A549 (cell line): Measurements from ENCODE around the gene TRIM65. TPM values are rescaled to one million over a fixed set of nuclear protein-coding genes. Genes with fewer than 3 reads are reported as not detected.

ENCODE experiments used
- ATAC-seq, 2 experiments: fragments of 200-7000 bp in 1 of 2; fragments of >200 bp in 1 of 2; cut with Nextera tagmentation in 1 of 2; cut with Tn5 transposase in 1 of 2; 3 replicates each; pipeline versions ENCODE4 v1.8.0 to v1.9.1; 2018 to 2020; ENCODE audit warnings: mild to moderate bottlenecking in 1 of 2, moderate library complexity in 1 of 2
- CTCF ChIA-PET: fragments of 300-600 bp; sonication (Branson Sonifier 250); formaldehyde crosslinking; extraction: SDS; loops from one replicate; lab custom pipeline; 2021; ENCODE audit warnings: antibody characterized with exemption, inconsistent platforms; lab: Yijun Ruan, JAX
- POLR2A ChIA-PET: fragments of 350-600 bp; formaldehyde crosslinking; extraction: SDS; loops from one replicate; lab custom pipeline; 2021; ENCODE audit warnings: antibody characterized with exemption, inconsistent platforms; lab: Yijun Ruan, JAX
- DNase-seq, 2 experiments: peaks; one replicate each; pipeline versions ENCODE4 v3.0.0 to v3.0.0-alpha.2; 2011 to 2016; ENCODE audit warnings: low read depth in 1 of 2, low spot score in 1 of 2
- FAIRE-seq: peaks from 2 replicates; lab custom pipeline; 2011; peaks lifted over from hg19 to GRCh38; lab: Jason Lieb, UNC
- H3K27ac ChIP-seq, 2 experiments: fragments of >200 bp; sonication (Bioruptor Twin); formaldehyde crosslinking; 3 replicates each; pipeline ENCODE4 v1.5.1; 2016 to 2017
- H3K4me1 ChIP-seq: fragments of >200 bp; sonication (Bioruptor Twin); formaldehyde crosslinking; 3 replicates; pipeline ENCODE4 v1.6.1; 2016
- H3K4me2 ChIP-seq: fragments of >200 bp; sonication (Bioruptor Twin); formaldehyde crosslinking; 3 replicates; pipeline ENCODE4 v1.6.1; 2016
- H3K4me3 ChIP-seq: fragments of >200 bp; sonication (Bioruptor Twin); formaldehyde crosslinking; 3 replicates; pipeline ENCODE4 v1.5.1; 2016
- H3K9me3 ChIP-seq: fragments of >200 bp; sonication (Bioruptor Twin); formaldehyde crosslinking; 3 replicates; pipeline ENCODE4 v1.6.1; 2016
- CHD2 ChIP-seq: fragments of 150-350 bp; IDR thresholded peaks from 2 replicates; pipeline ENCODE4 v1.6.1; 2014; ENCODE audit warnings: low read length; ENCODE audit not compliant: partially characterized antibody
- EHF ChIP-seq: fragments of 250-450 bp; sonication (Bioruptor Pico); IDR thresholded peaks from 2 replicates; pipeline ENCODE4 v1.5.0; 2020; ENCODE audit warnings: mild to moderate bottlenecking
- FOSB ChIP-seq: fragments of 250-450 bp; sonication (Bioruptor Pico); IDR thresholded peaks from 2 replicates; pipeline ENCODE4 v1.5.0; 2020; ENCODE audit warnings: mild to moderate bottlenecking, moderate library complexity
- FOXS1 ChIP-seq: fragments of 250-450 bp; sonication (Bioruptor Pico); IDR thresholded peaks from 2 replicates; pipeline ENCODE4 v1.5.0; 2020; ENCODE audit warnings: mild to moderate bottlenecking, moderate library complexity
- HDAC2 ChIP-seq: fragments of 200-600 bp; sonication (generic); IDR thresholded peaks from 2 replicates; pipeline ENCODE4 v1.6.1; 2016
- HEYL ChIP-seq: fragments of 250-450 bp; sonication (Bioruptor Pico); IDR thresholded peaks from 2 replicates; pipeline ENCODE4 v1.8.0; 2021; ENCODE audit warnings: mild to moderate bottlenecking, moderate library complexity
- HOXA7 ChIP-seq: fragments of 250-450 bp; sonication (Bioruptor Pico); IDR thresholded peaks from 2 replicates; pipeline ENCODE4 v1.5.0; 2020; ENCODE audit warnings: mild to moderate bottlenecking, moderate library complexity
- HOXB13 ChIP-seq: fragments of 250-450 bp; sonication (Bioruptor Pico); IDR thresholded peaks from 2 replicates; pipeline ENCODE4 v1.5.0; 2020; ENCODE audit warnings: low read depth, mild to moderate bottlenecking, moderate library complexity
- JUNB ChIP-seq: fragments of >200 bp; sonication (Bioruptor Twin); formaldehyde crosslinking; IDR thresholded peaks from 2 replicates; pipeline ENCODE4 v1.6.1; 2016
- MAFK ChIP-seq: fragments of 450-650 bp; IDR thresholded peaks from 2 replicates; pipeline ENCODE4 v1.6.1; 2014; ENCODE audit not compliant: partially characterized antibody
- MYC ChIP-seq: IDR thresholded peaks from 2 replicates; pipeline ENCODE4 v1.6.1; 2012; ENCODE audit warnings: mild to moderate bottlenecking, inconsistent platforms, low read length, improper control_type of control experiment, borderline replicate concordance
- NR3C1 ChIP-seq: fragments of >200 bp; sonication (Bioruptor Twin); formaldehyde crosslinking; IDR thresholded peaks from 3 replicates; pipeline ENCODE4 v1.6.1; 2017
- PHF8 ChIP-seq: fragments of 200-600 bp; sonication (generic); IDR thresholded peaks from 2 replicates; pipeline ENCODE4 v1.6.1; 2016; ENCODE audit warnings: low read depth, mild to moderate bottlenecking, antibody characterized with exemption, moderate library complexity, borderline replicate concordance
- POLR2A ChIP-seq: IDR thresholded peaks from 2 replicates; pipeline ENCODE4 v1.6.1; 2012; ENCODE audit warnings: mild to moderate bottlenecking, low read length
- POLR2AphosphoS2 ChIP-seq: conservative IDR thresholded peaks from 2 replicates; pipeline ENCODE4 v1.6.1; 2012; ENCODE audit warnings: low read length, improper control_type of control experiment, inconsistent platforms
- RAD21 ChIP-seq, 2 experiments: fragments of >200 bp in 1 of 2; sonication (Bioruptor Twin) in 1 of 2; formaldehyde crosslinking in 1 of 2; IDR thresholded peaks in 1 of 2; conservative IDR thresholded peaks in 1 of 2; 2 replicates in 1 of 2; 3 replicates in 1 of 2; pipeline ENCODE4 v1.6.1; 2012 to 2018; ENCODE audit warnings: inconsistent platforms in 1 of 2
- SMC3 ChIP-seq: fragments of >200 bp; sonication (Bioruptor Twin); formaldehyde crosslinking; IDR thresholded peaks from 3 replicates; pipeline ENCODE4 v1.6.1; 2018; ENCODE audit warnings: inconsistent platforms
- SREBF2 ChIP-seq: fragments of 450-650 bp; IDR thresholded peaks from 2 replicates; pipeline ENCODE4 v1.6.1; 2014; ENCODE audit warnings: mild to moderate bottlenecking, moderate library complexity
- TP53 ChIP-seq: fragments of 250-450 bp; sonication (Bioruptor Pico); IDR thresholded peaks from 2 replicates; pipeline ENCODE4 v1.5.0; 2021; ENCODE audit warnings: mild to moderate bottlenecking, moderate library complexity
- ZSCAN20 ChIP-seq: fragments of 250-450 bp; sonication (Bioruptor Pico); IDR thresholded peaks from 2 replicates; pipeline ENCODE4 v1.8.0; 2022; ENCODE audit warnings: mild to moderate bottlenecking, moderate library complexity
- WGBS: methylation state at CpG from one replicate; pipeline ENCODE4 v1.1.6; 2017; ENCODE audit errors: missing lambda C conversion rate; 5-methylcytosine and 5-hydroxymethylcytosine counted together
- polyA plus RNA-seq, 4 experiments: library from polyadenylated mRNA; depleted of rRNA in 3 of 4; stranded (reverse); fragments of >200 nt; fragmentation: RNase III in 1 of 4; extraction: RNeasy Plus Mini Kit Qiagen cat#74134 plus additional on column Dnase treatment in 1 of 4; gene quantifications; 2 replicates in 3 of 4; 3 replicates in 1 of 4; pipeline ENCODE4 v1.2.3, GENCODE V29; 2011 to 2017
- TF ChIP-seq, protein P1 (sequence below): IDR thresholded peaks from 2 replicates; pipeline ENCODE4 v1.6.1; 2012; ENCODE audit warnings: low read depth, borderline replicate concordance
- TF ChIP-seq, protein P2 (sequence below): fragments of >200 bp; sonication (Bioruptor Twin); formaldehyde crosslinking; IDR thresholded peaks from 3 replicates; pipeline ENCODE4 v1.6.1; 2016
- TF ChIP-seq, protein P3 (sequence below): fragments of >200 bp; sonication (Bioruptor Twin); formaldehyde crosslinking; IDR thresholded peaks from 3 replicates; pipeline ENCODE4 v1.5.1; 2016
- TF ChIP-seq, protein P4 (sequence below): fragments of >200 bp; sonication (Bioruptor Twin); formaldehyde crosslinking; IDR thresholded peaks from 2 replicates; pipeline ENCODE4 v1.6.1; 2016
- TF ChIP-seq, protein P5 (sequence below): fragments of 450-650 bp; IDR thresholded peaks from 2 replicates; pipeline ENCODE4 v1.6.1; 2014; ENCODE audit warnings: antibody characterized with exemption

The TRIM65 gene
- polyA plus RNA-seq, 2 of the 4 experiments (the other 2 are of a cell fraction) = 13.5 to 30.2 TPM

DNA sequence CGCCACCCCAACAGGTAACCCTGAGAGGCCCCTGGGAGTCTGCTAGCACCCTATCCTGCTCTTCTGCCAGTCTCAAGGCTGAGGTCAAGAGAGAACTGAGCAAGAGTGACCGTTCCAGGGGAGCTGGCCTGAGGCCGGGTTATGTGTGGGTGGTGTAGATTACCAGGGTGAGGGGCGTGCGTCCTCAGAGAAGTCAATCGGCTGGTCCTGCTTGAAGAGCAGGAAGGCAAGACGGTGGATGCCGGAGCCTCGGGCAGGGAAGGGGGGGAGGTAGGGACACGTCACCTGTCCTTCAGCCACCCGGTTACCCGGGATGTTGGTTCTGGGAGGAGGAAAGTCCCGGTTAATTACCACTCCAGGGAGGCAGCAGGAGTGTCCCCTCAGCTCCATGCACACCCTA lies 2.6 kb upstream of the TRIM65 start:
- Histone ChIP-seq H3K9me3 (no peaks in the 10 kb centered on the region), H3K4me3 (no peak overlapping the region), H3K4me2 (no peak overlapping the region), H3K27ac (no peak overlapping the region), H3K4me1 (peaks cover 29% of the 10 kb centered on the region)
- no peak for TF ChIP-seq HOXB13 (CRISPR knock-in tag)
- no peak for TF ChIP-seq MYC
- no peak for TF ChIP-seq JUNB
- TF ChIP-seq POLR2A = no peak
- TF ChIP-seq TP53 (CRISPR knock-in tag) = no peak
- TF ChIP-seq FOXS1 (CRISPR knock-in tag) = no peak
- TF ChIP-seq SMC3 = no peak
- no peak for TF ChIP-seq HOXA7 (CRISPR knock-in tag)
- no peak for TF ChIP-seq EHF (CRISPR knock-in tag)
- no peak for TF ChIP-seq SREBF2
- TF ChIP-seq, protein P1, sequence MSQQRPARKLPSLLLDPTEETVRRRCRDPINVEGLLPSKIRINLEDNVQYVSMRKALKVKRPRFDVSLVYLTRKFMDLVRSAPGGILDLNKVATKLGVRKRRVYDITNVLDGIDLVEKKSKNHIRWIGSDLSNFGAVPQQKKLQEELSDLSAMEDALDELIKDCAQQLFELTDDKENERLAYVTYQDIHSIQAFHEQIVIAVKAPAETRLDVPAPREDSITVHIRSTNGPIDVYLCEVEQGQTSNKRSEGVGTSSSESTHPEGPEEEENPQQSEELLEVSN = no peak
- TF ChIP-seq, protein P2, sequence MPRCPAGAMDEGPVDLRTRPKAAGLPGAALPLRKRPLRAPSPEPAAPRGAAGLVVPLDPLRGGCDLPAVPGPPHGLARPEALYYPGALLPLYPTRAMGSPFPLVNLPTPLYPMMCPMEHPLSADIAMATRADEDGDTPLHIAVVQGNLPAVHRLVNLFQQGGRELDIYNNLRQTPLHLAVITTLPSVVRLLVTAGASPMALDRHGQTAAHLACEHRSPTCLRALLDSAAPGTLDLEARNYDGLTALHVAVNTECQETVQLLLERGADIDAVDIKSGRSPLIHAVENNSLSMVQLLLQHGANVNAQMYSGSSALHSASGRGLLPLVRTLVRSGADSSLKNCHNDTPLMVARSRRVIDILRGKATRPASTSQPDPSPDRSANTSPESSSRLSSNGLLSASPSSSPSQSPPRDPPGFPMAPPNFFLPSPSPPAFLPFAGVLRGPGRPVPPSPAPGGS = no peak
- TF ChIP-seq, protein P3, sequence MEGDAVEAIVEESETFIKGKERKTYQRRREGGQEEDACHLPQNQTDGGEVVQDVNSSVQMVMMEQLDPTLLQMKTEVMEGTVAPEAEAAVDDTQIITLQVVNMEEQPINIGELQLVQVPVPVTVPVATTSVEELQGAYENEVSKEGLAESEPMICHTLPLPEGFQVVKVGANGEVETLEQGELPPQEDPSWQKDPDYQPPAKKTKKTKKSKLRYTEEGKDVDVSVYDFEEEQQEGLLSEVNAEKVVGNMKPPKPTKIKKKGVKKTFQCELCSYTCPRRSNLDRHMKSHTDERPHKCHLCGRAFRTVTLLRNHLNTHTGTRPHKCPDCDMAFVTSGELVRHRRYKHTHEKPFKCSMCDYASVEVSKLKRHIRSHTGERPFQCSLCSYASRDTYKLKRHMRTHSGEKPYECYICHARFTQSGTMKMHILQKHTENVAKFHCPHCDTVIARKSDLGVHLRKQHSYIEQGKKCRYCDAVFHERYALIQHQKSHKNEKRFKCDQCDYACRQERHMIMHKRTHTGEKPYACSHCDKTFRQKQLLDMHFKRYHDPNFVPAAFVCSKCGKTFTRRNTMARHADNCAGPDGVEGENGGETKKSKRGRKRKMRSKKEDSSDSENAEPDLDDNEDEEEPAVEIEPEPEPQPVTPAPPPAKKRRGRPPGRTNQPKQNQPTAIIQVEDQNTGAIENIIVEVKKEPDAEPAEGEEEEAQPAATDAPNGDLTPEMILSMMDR = no peak
- no peak for TF ChIP-seq POLR2AphosphoS2
- no peak for TF ChIP-seq HDAC2
- TF ChIP-seq MAFK = no peak
- TF ChIP-seq RAD21 (conservative IDR thresholded peaks at IDR 0.05 in 1 of 2, IDR thresholded peaks at IDR 0.05 in 1 of 2) = no peak
- no peak for FAIRE-seq
- POLR2A ChIA-PET = interaction anchor here (0.9 kb wide), 1 partner anchor 119 kb away, joined by 3 read pairs; no protein-coding TSS in a partner anchor
- CTCF ChIA-PET = interaction anchor here (0.9 to 22.8 kb wide), 10 partner anchors 22 to 380 kb away, joined by 3 to 513 read pairs (median 4); partner anchors contain the start of genes CDK3, TRIM47 and WBP2
- DNase-seq = no peak
- ATAC-seq = no peak
- WGBS = 92% methylated on average over 13 of the region's 13 CpGs

DNA sequence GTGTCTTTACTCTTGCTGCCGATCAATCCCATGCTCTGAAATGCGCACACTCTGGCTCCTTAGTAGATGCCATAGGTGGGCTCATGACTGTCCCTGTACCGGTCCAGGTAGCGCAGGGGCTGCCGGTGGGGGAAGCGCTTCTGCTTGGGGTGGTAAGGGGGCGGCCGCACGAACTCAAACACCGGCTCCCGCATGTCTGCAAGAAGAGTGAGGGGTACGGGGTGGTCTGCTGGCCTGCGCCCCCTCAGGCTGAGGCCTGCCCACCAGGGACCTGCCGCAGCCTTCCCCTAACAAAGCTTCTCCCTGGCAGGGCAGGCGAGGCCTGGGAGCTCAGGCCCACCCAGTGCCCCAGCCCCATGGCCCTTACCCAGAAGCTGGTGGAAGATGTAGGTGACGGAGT lies 2.0 kb upstream of the TRIM65 start:
- Histone ChIP-seq H3K9me3 (no peaks in the 10 kb centered on the region), H3K4me1 (peaks cover 28% of the 10 kb centered on the region), H3K4me2 (no peak overlapping the region), H3K27ac (no peak overlapping the region), H3K4me3 (no peak overlapping the region)
- TF ChIP-seq CHD2 (no peak), SREBF2 (no peak)
- no peak for DNase-seq
- ATAC-seq = no peak
- ChIA-PET POLR2A (interaction anchor here (0.6 to 0.9 kb wide), 2 partner anchors 14 to 119 kb away, joined by 3 to 10 read pairs; no protein-coding TSS in a partner anchor), CTCF (interaction anchor here (0.7 to 22.8 kb wide), 10 partner anchors 11 to 381 kb away, joined by 3 to 513 read pairs (median 4); partner anchors contain the start of genes TRIM47 and WBP2)
- 97% methylated on average over 15 of the region's 16 CpGs for WGBS
- FAIRE-seq = no peak

DNA sequence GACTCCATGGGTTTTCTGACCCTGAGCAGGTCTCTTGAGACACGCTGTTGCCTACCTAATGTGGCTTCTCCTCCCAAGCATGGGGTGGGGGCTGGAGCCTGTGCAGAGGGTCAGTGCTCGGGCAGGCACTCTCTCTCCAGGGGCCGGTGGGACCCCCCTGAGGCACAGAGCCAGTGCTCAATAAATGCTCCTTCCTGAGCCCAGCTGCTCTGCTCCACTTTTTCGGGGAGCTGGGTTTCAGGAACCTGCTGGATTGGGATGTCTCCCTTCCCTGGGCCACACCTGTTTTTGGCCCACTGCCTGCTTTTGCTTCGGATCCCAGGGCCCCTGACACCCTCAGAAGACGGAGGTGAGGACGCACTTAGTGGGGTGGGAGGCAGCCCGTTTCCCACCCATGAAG lies 1.3 kb upstream of the TRIM65 start:
- Histone ChIP-seq H3K9me3 (no peaks in the 10 kb centered on the region), H3K4me1 (peaks cover 21% of the 10 kb centered on the region), H3K4me3 (no peak overlapping the region), H3K27ac (no peak overlapping the region), H3K4me2 (no peak overlapping the region)
- 94% methylated on average over 8 of the region's 8 CpGs for WGBS
- no peak for FAIRE-seq
- CTCF ChIA-PET = interaction anchor here (0.7 to 22.8 kb wide), 13 partner anchors 11 to 383 kb away, joined by 3 to 513 read pairs (median 5); partner anchors contain the start of genes TRIM47, UNK and WBP2
- no peak for DNase-seq
- no peak for ATAC-seq
- no peak for TF ChIP-seq FOXS1 (CRISPR knock-in tag)
- TF ChIP-seq POLR2AphosphoS2 = no peak
- no peak for TF ChIP-seq HEYL (CRISPR knock-in tag)
- TF ChIP-seq NR3C1 = no peak
- TF ChIP-seq FOSB (CRISPR knock-in tag) = no peak
- no peak for TF ChIP-seq ZSCAN20 (CRISPR knock-in tag)
- no peak for TF ChIP-seq PHF8
- no peak for TF ChIP-seq HOXB13 (CRISPR knock-in tag)
- TF ChIP-seq, protein P4, sequence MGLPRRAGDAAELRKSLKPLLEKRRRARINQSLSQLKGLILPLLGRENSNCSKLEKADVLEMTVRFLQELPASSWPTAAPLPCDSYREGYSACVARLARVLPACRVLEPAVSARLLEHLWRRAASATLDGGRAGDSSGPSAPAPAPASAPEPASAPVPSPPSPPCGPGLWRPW = no peak
- TF ChIP-seq, protein P5, sequence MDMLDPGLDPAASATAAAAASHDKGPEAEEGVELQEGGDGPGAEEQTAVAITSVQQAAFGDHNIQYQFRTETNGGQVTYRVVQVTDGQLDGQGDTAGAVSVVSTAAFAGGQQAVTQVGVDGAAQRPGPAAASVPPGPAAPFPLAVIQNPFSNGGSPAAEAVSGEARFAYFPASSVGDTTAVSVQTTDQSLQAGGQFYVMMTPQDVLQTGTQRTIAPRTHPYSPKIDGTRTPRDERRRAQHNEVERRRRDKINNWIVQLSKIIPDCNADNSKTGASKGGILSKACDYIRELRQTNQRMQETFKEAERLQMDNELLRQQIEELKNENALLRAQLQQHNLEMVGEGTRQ = no peak
- POLR2A ChIA-PET = interaction anchor here (1.2 kb wide), 1 partner anchor 43 kb away, joined by 4 read pairs; the partner anchor contains the start of gene WBP2
